GM19455 (cell line): ENCODE results near the gene INHA.

Source experiments
- ATAC-seq: cut with Tn5 transposase; IDR thresholded peaks from one replicate; pipeline ENCODE4 v1.9.1; 2021; ENCODE audit not compliant: unreplicated experiment

INHA gene

DNA sequence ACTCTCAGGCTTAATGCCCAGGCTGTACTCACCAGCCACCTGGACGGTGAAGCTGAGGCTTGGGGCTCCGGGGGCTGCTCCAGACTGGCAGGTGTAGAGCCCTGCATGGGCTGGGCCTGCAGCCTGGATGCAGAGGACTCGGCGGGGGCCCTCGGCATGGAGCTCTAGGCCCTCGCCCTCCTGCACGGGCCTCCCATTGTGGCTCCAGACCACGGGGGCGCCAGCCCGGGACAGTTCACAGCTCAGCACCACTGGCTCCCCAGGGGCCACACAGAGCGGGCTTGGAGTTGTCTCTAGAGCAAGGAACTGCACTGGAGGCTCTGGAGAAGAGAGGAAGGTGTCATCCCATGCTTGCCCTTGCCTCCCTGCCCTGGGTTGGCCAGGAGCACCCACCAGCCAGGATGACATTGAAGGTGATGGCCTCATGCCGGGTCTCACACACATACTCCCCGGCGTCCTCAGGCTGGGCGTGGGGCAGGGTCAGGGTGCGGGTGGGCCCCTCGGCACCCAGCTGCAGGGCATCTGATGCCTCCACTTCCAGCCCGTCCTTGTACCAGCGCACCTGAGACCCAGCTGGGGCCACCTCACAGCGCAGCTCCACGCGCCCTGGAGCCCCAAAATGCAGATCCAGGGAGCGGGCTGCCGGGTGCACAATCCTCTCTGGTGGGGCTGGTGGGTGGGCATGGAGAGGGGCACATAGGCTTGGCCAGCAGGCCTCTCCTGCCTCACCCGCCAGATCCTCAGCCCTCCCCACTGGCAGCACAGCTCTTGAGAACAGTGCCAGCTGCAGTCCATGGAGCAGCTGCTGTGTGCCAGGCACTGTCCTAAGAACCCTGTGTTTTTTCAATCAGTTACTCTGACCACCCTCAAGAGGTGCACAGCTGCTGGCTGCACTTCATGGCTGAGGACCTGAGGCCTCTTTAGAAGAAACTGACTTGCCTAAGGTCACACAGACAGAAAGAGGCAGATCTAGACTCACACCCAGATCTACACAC lies 14.0 kb upstream of the INHA start:
- ATAC-seq: no peak

DNA sequence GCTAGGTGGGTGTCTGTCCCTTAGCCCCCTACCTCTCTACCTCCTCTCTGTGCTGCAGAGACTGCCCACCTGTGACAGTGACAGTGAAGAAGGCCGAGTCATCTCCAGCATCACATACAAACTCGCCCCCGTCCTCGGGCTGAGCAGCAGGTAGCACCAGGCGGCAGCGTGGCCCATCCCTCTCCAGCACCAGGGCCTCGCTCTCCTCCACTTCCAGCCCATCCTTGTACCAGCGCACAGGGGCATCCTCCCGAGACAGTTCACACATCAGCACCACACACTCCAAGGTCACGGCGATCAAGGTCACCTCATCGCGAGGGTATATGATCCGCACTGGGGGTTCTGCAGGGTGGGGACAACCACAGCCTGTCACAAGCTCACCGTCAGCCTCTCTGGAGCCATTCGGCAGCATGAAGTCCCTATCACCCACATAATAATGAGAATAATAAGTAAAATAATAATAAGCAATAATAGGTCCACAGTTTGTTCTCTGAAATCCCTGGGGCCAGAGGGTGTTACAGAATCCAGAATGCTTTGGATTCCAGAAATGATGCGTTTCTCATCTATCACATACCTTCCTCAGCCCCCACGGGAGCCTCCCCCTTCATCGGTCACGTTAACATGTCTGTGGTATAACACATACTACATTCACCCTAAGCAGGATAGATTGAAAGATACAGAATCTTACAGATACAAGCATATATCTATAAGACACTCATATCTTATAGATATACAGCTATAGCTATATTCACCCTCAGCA lies 12.8 kb upstream of the INHA start:
- ATAC-seq: no peak

DNA sequence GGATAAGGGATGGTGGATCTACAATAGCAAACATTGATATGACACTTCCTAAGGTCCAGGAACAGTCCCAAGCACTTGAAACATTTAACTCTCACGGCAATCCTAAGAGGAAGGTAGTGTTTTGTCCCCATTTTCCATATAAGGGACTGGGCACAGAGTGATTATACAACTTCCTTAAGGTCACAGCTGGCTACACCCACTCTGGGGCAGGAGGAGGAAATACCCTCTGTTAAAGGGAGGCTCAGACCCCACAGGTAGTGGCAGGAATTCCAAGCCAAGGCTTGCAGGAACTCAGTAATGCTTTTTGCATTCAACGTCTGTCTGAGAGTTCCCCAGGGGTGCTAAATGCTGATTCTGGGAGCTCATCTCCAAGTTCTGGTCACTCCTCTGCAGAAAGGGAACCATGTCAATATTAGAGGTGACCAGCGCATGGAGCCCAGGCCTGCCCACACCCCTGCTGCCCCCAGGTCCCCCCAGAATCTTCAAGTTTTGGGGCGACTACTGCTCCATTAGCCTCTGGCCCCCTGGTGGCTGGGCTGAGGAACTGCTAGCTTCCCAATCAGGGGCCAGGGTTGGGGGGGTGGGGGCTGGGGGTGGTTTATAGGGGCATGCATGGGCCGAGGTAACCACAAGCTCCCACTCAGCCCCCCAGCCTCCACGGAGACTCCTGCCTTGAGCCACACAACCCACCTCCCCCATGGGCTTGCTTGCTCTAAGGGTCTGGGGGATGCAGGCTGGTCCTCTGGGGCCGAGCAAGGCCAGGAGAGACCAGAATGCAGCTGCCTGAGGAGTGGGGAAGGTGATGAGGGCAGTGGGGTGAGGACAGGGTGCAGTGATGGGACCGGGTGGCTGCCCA lies 11.8 kb upstream of the INHA start:
- ATAC-seq: no peak

DNA sequence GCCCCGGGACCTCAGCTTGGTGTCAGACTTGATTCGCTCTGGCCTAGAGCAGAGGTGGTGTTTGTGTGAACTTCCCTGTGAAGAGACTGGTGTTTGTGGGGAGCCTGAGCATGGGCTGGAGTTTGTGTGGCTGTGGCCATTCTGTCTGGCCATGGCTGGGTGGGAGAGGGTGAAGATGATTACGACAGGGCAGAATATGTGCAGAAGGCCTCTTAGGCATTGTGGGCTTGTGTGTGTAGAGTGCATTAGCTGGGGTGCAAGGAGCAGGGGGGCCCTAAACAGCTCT lies 11.3 kb upstream of the INHA start:
- ATAC-seq: no peak

DNA sequence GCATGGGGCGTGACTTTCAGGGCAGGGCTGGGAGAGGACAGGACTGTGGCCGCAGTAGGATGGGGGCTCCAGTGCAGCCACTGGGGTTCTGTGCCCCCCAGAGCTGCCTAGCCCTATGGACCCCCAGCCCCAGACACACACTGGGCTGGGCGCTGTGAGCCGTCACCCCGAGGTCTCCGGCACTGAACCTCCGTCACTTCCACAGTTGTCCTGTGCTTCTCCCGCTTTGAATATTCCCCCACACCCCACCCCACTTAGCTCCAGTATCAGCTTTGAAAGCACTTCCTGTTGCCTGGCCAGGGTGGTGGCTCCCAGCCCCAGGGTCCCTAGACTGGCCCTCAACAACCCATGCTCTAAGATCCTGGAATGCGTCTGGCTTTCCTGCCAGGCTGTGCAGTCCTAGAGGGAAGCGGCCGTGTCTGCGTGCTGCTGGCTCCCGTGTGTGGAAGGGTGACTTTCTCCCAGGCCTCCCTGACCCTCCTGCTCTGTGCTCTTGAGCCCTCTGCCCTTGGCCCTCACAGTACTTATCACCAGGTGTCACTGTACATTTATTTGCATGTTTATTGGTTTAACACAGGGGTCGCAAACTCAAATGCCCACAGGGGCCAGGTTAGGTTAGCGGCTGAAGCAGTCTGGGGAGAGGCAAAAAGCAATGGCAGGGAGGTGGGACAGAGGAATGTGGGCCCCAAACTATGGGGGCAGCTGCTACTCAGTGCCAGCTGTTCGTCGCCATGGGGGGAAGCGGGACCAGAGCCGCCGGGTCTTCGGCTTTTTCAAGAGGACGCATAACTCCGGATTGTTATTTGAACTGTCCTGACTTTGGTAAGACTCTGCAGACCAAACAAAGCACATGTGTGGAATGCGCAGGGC lies 10.7 kb upstream of the INHA start:
- no peak for ATAC-seq

DNA sequence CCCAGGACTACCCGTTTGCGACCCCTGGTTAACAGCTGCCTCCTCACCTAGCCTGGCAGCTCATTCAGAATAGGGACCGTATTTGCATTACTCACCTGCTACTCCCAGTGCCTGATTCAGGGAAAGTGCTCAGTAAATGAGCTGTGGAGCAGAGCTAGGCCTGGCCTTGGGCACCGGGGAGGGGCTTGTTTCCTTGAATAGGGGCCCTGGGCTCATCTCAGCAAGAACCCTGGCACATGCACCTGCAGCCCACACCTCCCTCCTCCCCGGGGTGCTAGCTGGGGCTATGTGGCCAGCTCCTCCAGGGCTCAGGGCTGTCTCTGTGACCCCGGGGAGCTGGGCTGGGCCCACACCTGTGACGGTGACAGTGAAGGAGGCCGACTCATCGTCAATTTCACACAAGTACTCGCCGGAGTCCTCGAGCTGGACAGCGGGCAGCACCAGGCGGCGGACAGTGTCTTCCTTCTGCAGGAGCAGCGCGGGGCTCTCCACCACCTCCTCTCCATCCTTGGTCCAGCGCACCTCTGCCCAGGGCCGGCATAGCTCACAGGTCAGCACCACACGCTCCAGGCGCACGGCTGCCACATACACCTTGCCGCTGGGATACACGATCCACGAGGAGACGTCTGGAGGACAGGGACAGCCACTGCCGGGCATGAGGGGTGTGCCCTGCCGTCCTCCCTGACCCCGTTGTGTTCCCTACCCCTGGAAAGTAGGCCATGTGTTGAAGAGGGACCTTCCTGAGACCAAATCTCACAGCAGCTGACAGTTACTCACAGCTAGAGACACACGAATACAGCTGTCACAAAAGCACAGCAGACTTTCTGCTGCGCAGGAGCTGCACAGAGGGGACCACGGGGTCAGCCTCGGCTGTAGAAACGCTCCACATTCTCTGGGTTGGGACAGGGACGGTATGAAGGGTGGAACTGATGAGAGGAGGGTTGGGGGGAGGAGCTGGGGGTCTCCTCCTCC lies 9.8 kb upstream of the INHA start:
- no peak for ATAC-seq

DNA sequence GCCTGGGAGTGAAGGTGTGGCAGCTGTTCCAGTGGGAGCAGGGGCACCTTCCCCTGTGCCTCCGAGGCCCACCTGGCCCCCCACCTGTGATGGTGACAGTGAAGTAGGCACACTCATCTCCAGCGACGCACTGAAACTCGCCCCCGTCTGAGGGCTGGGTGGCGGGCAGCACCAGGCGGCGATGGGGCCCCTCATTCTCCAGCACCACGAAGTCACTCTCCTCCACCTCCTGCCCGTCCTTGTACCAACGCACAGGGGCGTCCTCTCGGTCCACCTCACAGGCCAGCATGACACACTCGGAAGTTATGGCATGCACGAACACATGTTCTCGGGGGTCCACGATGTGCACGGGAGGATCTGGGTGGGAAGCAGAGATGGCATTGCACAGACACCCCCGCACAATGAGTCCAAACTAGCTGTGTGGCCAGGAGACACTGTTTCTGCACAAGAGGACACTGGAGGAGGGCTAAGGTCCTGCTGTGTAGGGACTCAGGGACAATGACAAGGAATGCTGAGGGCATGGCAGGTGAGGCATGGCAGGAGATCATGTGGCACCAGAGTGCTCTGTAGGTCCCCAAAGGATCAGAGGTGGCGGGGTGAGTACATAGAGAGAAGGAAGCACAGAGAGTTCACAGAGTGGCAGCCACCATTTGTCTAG lies 8.7 kb upstream of the INHA start:
- ATAC-seq: no peak

DNA sequence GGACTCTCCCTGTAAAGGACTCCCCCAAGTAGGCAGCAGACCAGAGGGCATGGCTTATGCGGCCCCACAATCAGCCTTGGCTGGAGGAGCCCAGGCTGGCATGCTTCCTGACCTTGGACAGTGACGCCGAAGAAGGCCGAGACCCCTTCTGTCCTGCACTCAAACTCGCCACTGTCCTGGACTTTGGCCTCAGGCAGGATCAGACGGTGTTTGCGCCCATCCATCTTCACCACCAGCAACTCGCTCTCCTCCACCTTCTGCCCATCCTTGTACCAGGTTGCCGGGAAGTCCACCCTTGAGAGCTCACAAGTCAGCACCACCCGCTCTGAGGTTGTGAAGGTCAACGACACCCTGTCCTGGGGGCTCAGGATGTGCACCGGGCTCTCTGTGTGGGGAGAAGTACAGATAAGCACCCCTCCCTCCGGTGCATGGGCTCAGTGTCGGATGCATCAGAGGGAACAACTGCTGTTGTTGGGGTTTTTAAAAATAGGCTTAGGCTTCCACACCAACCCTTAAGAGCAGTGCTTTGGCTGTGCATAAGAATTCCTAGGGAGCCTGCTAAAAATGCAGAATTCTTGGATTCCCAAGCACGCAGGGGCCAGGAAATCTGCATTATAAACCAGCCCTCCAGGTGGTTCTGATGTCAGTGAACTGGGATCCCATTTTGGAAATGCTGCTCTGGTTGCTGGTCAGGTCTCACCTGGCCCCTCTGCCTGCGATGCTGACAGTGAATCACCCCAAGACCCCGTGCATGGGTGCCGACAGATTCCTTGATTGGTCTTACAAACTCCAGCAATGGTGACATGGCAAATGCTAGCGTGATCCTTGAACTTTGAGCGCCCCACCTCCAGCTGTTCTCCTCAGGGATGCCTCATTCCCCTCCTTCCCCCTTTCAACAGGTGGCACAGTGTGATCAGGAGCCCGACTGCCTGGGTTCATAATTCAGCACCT lies 6.7 kb upstream of the INHA start:
- ATAC-seq: no peak

DNA sequence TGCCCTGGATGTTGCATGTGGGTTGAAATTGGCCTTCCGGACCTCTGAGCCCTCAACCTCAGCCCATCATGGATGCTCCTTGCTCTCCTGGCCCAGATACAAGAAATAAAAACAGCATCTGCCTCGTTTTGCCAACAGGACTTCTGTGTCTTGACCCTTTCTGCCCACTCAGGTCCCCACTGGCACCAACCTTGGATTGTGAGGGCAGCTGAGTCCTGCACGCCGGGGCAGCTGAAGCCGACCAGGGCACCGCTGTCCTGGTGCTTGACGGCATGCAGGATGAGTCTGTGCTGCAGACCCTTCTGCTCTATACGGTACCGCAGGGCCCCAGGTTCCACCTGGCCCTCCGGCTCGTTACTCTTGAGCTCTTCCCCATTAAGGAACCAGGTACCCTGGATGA lies 5.5 kb upstream of the INHA start:
- ATAC-seq: no peak

DNA sequence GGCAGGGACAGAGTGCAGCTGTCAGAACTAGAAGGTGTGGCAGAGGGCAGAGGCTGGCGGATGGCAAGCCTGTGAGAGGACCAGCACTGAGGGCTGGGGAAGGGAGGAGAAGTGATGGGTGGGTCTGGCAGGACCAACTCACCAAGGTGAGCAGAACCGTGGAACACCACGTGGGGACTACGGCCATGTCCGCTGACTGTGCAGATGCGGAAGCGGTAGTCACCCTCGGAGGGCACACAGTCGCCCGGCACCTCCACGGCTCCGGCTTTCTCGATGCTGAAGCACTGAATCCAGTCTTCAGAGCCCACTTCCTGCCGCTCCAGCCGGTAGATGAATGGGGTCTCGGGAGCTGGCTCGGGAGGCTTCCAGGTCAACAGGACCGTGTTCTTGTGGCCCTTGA lies 5.0 kb upstream of the INHA start:
- no peak for ATAC-seq

DNA sequence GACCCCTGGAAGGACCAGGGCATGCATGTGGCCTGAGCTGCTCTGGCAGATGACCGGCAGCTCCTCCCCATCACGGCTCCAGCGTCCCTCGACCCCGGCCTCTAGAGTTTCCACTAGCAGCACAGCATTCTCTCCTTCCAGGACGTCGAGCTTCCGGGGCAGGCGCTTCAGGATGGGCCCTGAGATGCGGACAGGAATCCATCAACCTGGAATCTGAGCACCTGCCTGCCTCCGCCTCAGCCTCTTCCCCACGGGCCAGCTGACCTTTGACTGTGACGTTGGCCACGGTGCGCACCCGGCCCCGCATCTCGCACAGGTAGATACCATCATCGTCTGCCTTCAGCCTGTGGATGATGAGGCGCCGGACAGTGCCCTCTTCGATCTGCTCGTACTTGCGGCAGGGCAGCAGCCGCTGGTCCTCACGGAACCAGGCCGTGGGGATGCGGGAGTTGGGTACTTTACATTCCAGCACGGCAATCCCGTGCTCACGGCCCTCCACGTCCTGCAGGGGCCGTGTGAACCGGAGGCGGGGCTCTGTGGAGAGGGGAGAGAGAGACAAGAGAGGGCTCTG lies 4.2 kb upstream of the INHA start:
- no peak for ATAC-seq

DNA sequence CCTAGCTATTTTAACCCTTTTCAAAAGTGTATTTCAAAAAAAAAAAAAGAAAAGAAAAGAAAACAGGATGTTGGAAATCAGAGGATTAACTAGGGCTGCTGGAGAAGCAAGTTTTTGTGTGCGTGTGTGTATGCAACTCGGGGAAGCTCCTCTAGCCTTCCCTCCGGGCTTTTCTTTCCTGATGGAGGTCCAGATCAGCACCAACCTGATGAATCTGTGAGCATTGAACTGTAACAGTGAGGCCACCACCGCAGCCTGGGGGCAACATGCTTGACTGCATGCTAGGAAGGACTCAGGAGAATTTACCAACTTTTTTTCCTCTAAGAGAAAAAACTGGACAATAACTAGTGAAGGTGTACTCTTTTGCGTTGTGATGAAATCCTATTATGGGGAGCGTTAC lies 3.1 kb upstream of the INHA start:
- ATAC-seq: no peak

DNA sequence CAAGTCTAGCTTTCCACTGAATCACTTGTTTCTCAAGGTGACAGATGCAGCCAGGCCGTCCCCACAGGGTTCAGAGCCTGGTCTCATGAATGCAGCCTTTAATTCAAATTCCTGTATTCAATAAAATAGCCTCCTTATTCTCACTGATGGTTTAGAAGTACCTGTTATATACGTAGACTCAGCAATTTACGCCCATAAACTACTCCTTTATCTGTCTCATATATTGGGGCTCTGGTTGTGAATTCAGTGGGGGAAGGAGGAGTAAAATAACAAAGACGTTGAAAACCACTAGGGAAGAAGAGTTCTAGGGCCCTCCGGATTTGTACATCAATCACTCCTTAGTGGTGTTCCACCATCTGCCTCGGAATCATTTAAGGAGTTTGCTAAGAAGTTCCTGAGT lies 2.5 kb upstream of the INHA start:
- ATAC-seq: no peak

DNA sequence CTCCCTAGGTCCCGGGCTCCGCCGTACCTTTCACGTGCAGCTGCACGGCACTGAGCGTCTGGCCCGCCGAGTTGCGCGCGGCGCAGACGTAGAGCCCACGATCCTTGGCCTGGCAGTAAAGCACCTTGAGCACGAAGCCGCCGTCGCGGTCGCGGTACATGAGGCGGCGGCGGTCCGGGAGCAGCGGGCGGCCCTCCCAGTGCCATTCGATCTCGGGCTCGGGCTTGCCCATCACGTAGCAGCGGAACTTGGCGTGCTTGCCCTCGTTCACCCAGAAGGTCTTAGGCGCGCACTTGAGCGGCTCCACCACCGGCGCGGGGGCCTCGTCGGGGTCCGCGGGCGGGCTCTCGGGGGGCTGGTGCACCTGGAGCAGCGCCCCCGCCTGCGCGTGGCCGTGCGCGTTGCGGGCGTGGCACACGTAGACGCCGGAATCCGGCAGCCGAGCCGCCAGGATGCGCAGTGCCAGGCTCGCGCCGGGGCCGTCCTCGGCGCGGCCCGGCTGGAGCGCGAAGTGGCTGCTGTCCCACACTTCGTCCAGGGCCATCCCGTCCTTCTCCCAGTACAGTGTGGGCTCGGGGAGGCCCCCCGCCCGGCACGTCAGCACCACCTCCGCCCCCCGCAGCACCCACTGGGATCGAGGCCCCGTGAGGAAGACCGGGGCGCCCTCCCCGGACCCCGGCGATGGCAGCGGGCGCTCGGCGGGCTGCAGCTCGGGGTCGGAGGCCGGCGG lies 1.8 kb upstream of the INHA start:
- no peak for ATAC-seq

DNA sequence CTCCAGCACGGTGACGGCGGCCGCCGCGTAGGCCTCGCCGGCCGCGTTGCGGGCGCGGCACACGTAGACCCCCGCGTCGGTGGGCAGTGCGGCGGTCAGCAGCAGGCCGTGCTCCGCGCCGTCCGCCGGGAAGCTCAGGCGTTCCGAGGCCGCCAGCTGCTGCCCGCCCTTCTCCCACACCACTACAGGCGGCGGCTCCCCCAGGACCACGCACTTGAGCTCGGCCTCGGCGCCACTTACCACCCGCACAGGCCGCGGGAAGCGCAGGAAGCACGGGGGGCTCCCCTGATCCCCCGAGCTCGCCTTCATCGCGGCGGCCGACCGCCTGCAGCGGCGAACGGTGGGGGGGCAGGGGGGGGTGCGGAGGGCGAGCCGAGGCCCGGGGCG lies 1.2 kb upstream of the INHA start:
- ATAC-seq: no peak

DNA sequence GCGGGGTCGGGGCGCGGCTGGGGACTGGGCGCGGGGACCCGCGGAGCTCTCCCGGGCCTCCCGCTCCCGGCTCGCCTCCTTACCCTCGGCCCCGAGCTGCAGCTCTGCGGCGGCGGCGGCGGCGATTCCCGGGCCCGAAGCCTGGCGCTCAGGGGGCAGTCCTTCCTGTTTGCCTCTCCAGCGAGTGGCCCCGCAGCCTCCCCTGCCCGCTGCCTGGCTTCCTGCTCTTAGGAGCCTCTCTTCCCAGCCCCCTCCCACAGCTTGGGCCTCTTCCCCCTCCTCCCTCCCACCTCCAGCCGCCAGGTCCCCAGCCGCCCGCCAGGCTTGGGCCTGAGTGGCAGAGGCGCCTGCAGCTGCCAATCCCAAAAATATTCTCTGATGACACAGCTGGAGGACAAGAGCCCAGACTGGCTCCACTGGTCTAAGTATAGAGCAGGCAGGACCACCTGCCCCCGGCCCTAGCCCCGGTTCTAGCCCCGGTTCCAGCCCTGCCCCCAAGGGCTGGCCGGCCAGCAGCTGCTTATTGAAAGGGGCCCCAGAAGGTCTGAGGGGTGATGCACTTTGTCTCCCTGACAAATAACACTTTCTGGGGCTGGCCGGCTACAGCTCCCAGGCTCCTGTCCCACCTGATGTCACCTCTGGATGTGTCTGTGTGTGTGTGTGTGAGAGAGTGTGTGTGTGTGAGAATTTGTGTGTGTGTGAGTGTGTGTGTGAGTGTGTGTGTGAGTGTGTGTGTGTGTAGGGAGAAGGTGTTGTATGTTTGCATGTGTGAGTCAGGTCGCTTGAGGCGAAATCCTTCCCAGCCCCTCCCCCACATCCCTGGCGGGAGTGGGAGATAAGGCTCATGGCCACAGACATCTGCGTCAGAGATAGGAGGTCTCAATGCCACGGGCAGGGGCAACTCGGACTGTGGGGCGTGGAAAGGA lies 536 bp upstream of the INHA start, which contains the start of gene OBSL1:
Gene OBSL1, minus strand, starts transcription at position 229 of the 926 bp plus-strand sequence. CDS start 307 bp downstream, outside the sequence.
- no peak for ATAC-seq
